Gastroesophageal sphincter (tissue), 4 donors: ENCODE results near the gene MYF6. TPM values are rescaled to one million over a fixed set of nuclear protein-coding genes. Genes with fewer than 3 reads are reported as not detected.

Experiments
- ATAC-seq: fragments of 150-250 bp; one replicate; pipeline ENCODE4 v1.9.1; 2016; ENCODE audit warnings: mild to moderate bottlenecking, moderate library complexity
- H3K27ac ChIP-seq, 4 donors: fragments of 200-600 bp; sonication (generic) in 3 of 4; 1 replicate in 3 of 4; 2 replicates in 1 of 4; pipeline ENCODE4 v1.5.1; 2016 to 2019
- H3K27me3 ChIP-seq: fragments of 200-600 bp; sonication (generic); one replicate; pipeline ENCODE4 v1.5.1; 2019
- H3K36me3 ChIP-seq, 2 donors: fragments of 200-600 bp; sonication (generic); one replicate each; pipeline ENCODE4 v1.5.1; 2019; ENCODE audit warnings: control low read depth in 1 of 2
- H3K4me1 ChIP-seq, 3 donors: fragments of 200-600 bp; sonication (generic); 1 replicate in 2 of 3; 2 replicates in 1 of 3; pipeline ENCODE4 v1.5.1; 2016 to 2019; ENCODE audit warnings: control low read depth in 2 of 3
- H3K4me3 ChIP-seq, 2 donors: fragments of 200-600 bp; sonication (generic); one replicate each; pipeline ENCODE4 v1.5.1; 2019; ENCODE audit warnings: mild to moderate bottlenecking in 1 of 2, moderate library complexity in 1 of 2
- H3K9me3 ChIP-seq, 3 donors: fragments of 200-600 bp; sonication (generic); one replicate each; pipeline ENCODE4 v1.5.1; 2017 to 2019; ENCODE audit warnings: control low read depth in 2 of 3
- CTCF ChIP-seq, 4 experiments: fragments of 200-600 bp in 2 of 4; fragments of 450-650 bp in 2 of 4; sonication (generic) in 1 of 4; IDR thresholded peaks; one replicate each; pipeline ENCODE4 v1.5.1; 2017 to 2019; ENCODE audit warnings: antibody characterized with exemption in 4 of 4, mild to moderate bottlenecking in 2 of 4, moderate library complexity in 2 of 4
- EP300 ChIP-seq: sonication (generic); formaldehyde crosslinking; IDR thresholded peaks from one replicate; pipeline ENCODE4 v1.6.1; 2017; ENCODE audit warnings: antibody characterized with exemption, mild to moderate bottlenecking
- POLR2A ChIP-seq, 2 donors: fragments of 450-650 bp; IDR thresholded peaks; one replicate each; pipeline ENCODE4 v1.6.1; 2017; ENCODE audit warnings: antibody characterized with exemption in 2 of 2, mild to moderate bottlenecking in 2 of 2, moderate library complexity in 1 of 2
- POLR2AphosphoS5 ChIP-seq: sonication (generic); formaldehyde crosslinking; IDR thresholded peaks from one replicate; pipeline ENCODE4 v1.6.1; 2017; ENCODE audit warnings: antibody characterized with exemption
- WGBS, 2 donors: methylation state at CpG; one replicate each; pipeline ENCODE4 v1.1.5; 2018; ENCODE audit warnings: low coverage in 1 of 2; 5-methylcytosine and 5-hydroxymethylcytosine counted together
- total RNA-seq, 4 donors: library from RNA; depleted of rRNA; stranded (reverse); fragments of >200 nt; gene quantifications; one replicate each; pipeline ENCODE4 v1.1.0, GENCODE V29; 2016

The MYF6 gene
- total RNA-seq, 4 donors from 2014 or later = not detected

GRCh38 chr12:80698847-80699542, 8.4 kb upstream of the MYF6 start:
- TF ChIP-seq CTCF (IDR thresholded peaks at IDR 0.05) (no peak), EP300 (no peak), POLR2A (IDR thresholded peaks at IDR 0.05) (no peak), POLR2AphosphoS5 (no peak)
- WGBS, 2 donors = 73 to 74% methylated on average over 7 of the region's 7 CpGs
- Histone ChIP-seq H3K36me3 (no peaks in the 10 kb centered on the region), H3K9me3 (no peaks in the 10 kb centered on the region), H3K4me1 (peaks cover 0 to 15% (median 4%) of the 10 kb centered on the region in 3 donors), H3K4me3 (no peak overlapping the region), H3K27me3 (no peaks in the 10 kb centered on the region), H3K27ac (no peak overlapping the region)
- ATAC-seq = no peak

GRCh38 chr12:80700327-80700726, 7.1 kb upstream of the MYF6 start:
- Histone ChIP-seq H3K27me3 (no peaks in the 10 kb centered on the region), H3K27ac (no peak overlapping the region), H3K9me3 (no peaks in the 10 kb centered on the region), H3K36me3 (no peaks in the 10 kb centered on the region), H3K4me1 (peaks cover 0 to 22% (median 4%) of the 10 kb centered on the region in 3 donors), H3K4me3 (no peak overlapping the region)
- TF ChIP-seq CTCF (IDR thresholded peaks at IDR 0.05) = no peak
- no peak for TF ChIP-seq POLR2A (IDR thresholded peaks at IDR 0.05)
- TF ChIP-seq EP300 = no peak
- TF ChIP-seq POLR2AphosphoS5 = no peak
- ATAC-seq = no peak
- 72 to 89% methylated on average over 2 of the region's 2 CpGs for WGBS, 2 donors

- H3K27ac ChIP-seq = no peak overlapping the region
- no peak overlapping the region for H3K4me3 ChIP-seq
- H3K9me3 ChIP-seq = no peaks in the 10 kb centered on the region
- WGBS, 2 donors = 29 to 34% methylated on average over 1 to 2 of the region's 2 CpGs
- no peaks in the 10 kb centered on the region for H3K27me3 ChIP-seq
- no peaks in the 10 kb centered on the region for H3K36me3 ChIP-seq
- H3K4me1 ChIP-seq = peaks cover 0 to 22% (median 4%) of the 10 kb centered on the region in 3 donors
- no peak for ATAC-seq
- TF ChIP-seq POLR2A (IDR thresholded peaks at IDR 0.05) = no peak
Measured at GRCh38 chr12:80701388-80701787, 6.0 kb upstream of the MYF6 start.

GRCh38 chr12:80702889-80703805, 4.3 kb upstream of the MYF6 start:
- Histone ChIP-seq H3K4me1 (peaks cover 0 to 22% (median 4%) of the 10 kb centered on the region in 3 donors), H3K27me3 (peaks cover 6% of the 10 kb centered on the region), H3K4me3 (no peak overlapping the region), H3K9me3 (no peaks in the 10 kb centered on the region), H3K27ac (peak overlapping the region; percentile 47 to 74 (median 60)), H3K36me3 (no peaks in the 10 kb centered on the region)
- TF ChIP-seq EP300 (no peak), POLR2AphosphoS5 (peak; percentile 54), CTCF (IDR thresholded peaks at IDR 0.05) (no peak), POLR2A (IDR thresholded peaks at IDR 0.05) (no peak)
- 54 to 59% methylated on average over 6 to 12 of the region's 12 CpGs for WGBS, 2 donors
- no peak for ATAC-seq

GRCh38 chr12:80704420-80704819, 3.0 kb upstream of the MYF6 start:
- no peaks in the 10 kb centered on the region for H3K9me3 ChIP-seq
- no peak overlapping the region for H3K4me3 ChIP-seq
- peaks cover 0 to 27% (median 4%) of the 10 kb centered on the region in 3 donors for H3K4me1 ChIP-seq
- TF ChIP-seq POLR2A (IDR thresholded peaks at IDR 0.05) (no peak), POLR2AphosphoS5 (no peak), CTCF (IDR thresholded peaks at IDR 0.05) (no peak), EP300 (no peak)
- WGBS, 2 donors = 48 to 60% methylated on average over 2 of the region's 2 CpGs
- H3K27ac ChIP-seq = peak overlapping the region in 1 of 4 donors; percentile 74
- H3K27me3 ChIP-seq = peaks cover 16% of the 10 kb centered on the region
- ATAC-seq = no peak
- no peaks in the 10 kb centered on the region for H3K36me3 ChIP-seq
